SH-SY5Y (cell line): ENCODE results near the gene ZC3H18.

ENCODE experiments used
- GATA2 ChIP-seq: IDR thresholded peaks from 2 replicates; pipeline ENCODE4 v1.6.1; 2011; ENCODE audit warnings: mild to moderate bottlenecking, low read depth, low read length
- GATA3 ChIP-seq: IDR thresholded peaks from 2 replicates; pipeline ENCODE4 v1.6.1; 2011; ENCODE audit warnings: low read depth, mild to moderate bottlenecking, low read length, moderate library complexity

DNA sequence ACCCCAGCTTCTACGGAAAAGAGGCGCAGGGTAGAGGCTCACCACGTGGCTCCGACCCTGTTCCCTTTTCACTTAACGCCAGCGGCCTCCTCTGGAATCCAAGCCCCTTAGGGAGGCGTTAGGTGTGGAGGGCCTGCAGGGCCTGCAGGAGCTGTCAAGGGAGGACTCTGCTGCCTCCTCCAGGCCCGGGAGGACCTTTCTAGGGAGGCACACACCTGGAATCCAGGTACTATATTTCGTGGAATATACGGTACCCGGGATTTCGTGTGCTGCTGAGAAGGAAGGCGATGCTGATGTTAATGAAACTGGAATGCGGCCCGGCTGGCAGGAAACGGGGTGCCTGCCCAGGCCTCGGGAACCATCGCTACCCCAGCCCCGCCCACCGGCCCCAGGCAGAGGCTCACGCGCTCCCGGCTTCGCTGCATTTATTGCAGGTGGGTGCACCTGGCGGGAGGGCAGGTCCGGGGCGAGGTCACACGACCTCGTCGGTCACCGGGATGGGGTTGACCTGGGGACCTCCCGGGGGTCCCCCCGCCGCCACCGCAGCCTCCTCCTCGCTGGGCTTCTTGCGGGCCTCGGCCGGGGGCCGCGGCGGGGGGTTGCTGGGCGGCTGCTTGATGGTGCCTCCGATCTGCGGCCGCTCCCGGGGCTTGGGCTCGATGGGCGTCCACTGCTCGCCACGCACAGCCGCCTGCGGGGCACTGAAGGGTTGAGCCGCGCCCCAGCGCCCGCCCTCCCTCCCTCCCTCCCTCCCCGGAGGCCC, 72.9 kb downstream of the ZC3H18 start:
- TF ChIP-seq GATA2 (no peak), GATA3 (no peak)
